LNCaP clone FGC (cell line): ENCODE results near the gene ARMC5.
"Not testable (repeated sequence)": the region's sequence is repeated elsewhere in the genome, so short reads cannot be mapped to it uniquely, and the experiment has no call there.

Experiments
- DNase-seq: peaks from one replicate; pipeline ENCODE4 v3.0.0-alpha.2; 2011; ENCODE audit warnings: low read depth
- H3K4me3 ChIP-seq: 2 replicates; pipeline ENCODE4 v1.5.1; 2011; ENCODE audit warnings: mild to moderate bottlenecking, low read depth, low read length, control low read depth
- CTCF ChIP-seq: IDR thresholded peaks from 2 replicates; pipeline ENCODE4 v1.5.1; 2012; ENCODE audit warnings: mild to moderate bottlenecking; ENCODE audit not compliant: control insufficient read depth, insufficient read depth; ENCODE audit errors: extremely low read depth

ARMC5 gene

GRCh38 chr16:31496670-31497069 lies 37.4 kb downstream of the ARMC5 start:
- no peak for TF ChIP-seq CTCF
- no peak overlapping the region for H3K4me3 ChIP-seq
- no peak for DNase-seq

GRCh38 chr16:31498493-31498892 lies 39.2 kb downstream of the ARMC5 start:
- DNase-seq, result no peak
- no peak for TF ChIP-seq CTCF
- no peak overlapping the region for H3K4me3 ChIP-seq

- no peak for TF ChIP-seq CTCF
- no peak overlapping the region for H3K4me3 ChIP-seq
- DNase-seq, result no peak
Measured at GRCh38 chr16:31499928-31500327, 40.6 kb downstream of the ARMC5 start.

GRCh38 chr16:31501226-31501965 lies 42.1 kb downstream of the ARMC5 start:
- H3K4me3 ChIP-seq, result no peak overlapping the region
- DNase-seq, result no peak
- TF ChIP-seq CTCF, result no peak

GRCh38 chr16:31501966-31502348 lies 42.7 kb downstream of the ARMC5 start:
- H3K4me3 ChIP-seq, result no peak overlapping the region
- no peak for DNase-seq
- no peak for TF ChIP-seq CTCF

GRCh38 chr16:31502981-31503380 lies 43.7 kb downstream of the ARMC5 start:
- H3K4me3 ChIP-seq, result no peak overlapping the region
- no peak for TF ChIP-seq CTCF
- DNase-seq, result no peak

- not testable (repeated sequence) for H3K4me3 ChIP-seq, DNase-seq
Measured at GRCh38 chr16:31503555-31503954, 44.3 kb downstream of the ARMC5 start.
